Astrocyte (in vitro differentiated cells and primary cell): ENCODE results near the gene SLC47A1.

Experiments
- CTCF ChIP-seq: IDR thresholded peaks from 2 replicates; pipeline ENCODE4 v1.5.1; 2011; ENCODE audit warnings: low read depth, mild to moderate bottlenecking, inconsistent platforms, low read length, moderate library complexity; ENCODE audit not compliant: insufficient read depth
- EZH2 ChIP-seq: IDR thresholded peaks from 2 replicates; pipeline ENCODE4 v1.6.1; 2012; ENCODE audit warnings: mild to moderate bottlenecking, low read length, inconsistent platforms; ENCODE audit not compliant: insufficient read depth

GRCh38 chr17:19574956-19575355, 41.3 kb downstream of the SLC47A1 start:
- no peak for TF ChIP-seq CTCF
- no peak for TF ChIP-seq EZH2
